ENCODE measurements around the gene IL27RA. TPM values are rescaled to one million over a fixed set of nuclear protein-coding genes. Genes with fewer than 3 reads are reported as not detected.
A peak's percentile ranks its signal among the peaks of the same experiment; 100 is the strongest.

IL27RA gene
- total RNA-seq, 1 donor from 2014 or later = 1.4 TPM

- DNase-seq (ENCODE audit: low spot score) (no peak), ATAC-seq (peak; percentile 11)
These were observed 50.5 kb downstream of the IL27RA start for GRCh38 chr19:14081797-14082674.

- DNase-seq (ENCODE audit: low spot score) (no peak), ATAC-seq (no peak)
These were observed 51.1 kb downstream of the IL27RA start for GRCh38 chr19:14082675-14082960.

GRCh38 chr19:14085309-14085995 is 53.9 kb downstream of the IL27RA start, which contains the start of gene C19orf67:
TSS of gene C19orf67 (minus strand) at chr19:14085783. CDS start at chr19:14085627, 156 bp downstream.
- ATAC-seq (no peak), DNase-seq (ENCODE audit: low spot score) (no peak)

GRCh38 chr19:14086098-14086497 is 54.5 kb downstream of the IL27RA start:
- no peak for DNase-seq (ENCODE audit: low spot score)
- no peak for ATAC-seq

- ATAC-seq (no peak), DNase-seq (ENCODE audit: low spot score) (no peak)
These were observed 57.3 kb downstream of the IL27RA start for GRCh38 chr19:14088634-14089411.

GRCh38 chr19:14089412-14089661 is 57.8 kb downstream of the IL27RA start:
- ATAC-seq (no peak), DNase-seq (ENCODE audit: low spot score) (no peak)

- peak; percentile 16 for ATAC-seq
- peak; percentile 62 for DNase-seq (ENCODE audit: low spot score)
These were observed 58.3 kb downstream of the IL27RA start for GRCh38 chr19:14089662-14090508.

- ATAC-seq (peak; percentile 72), DNase-seq (ENCODE audit: low spot score) (peak; percentile 90)
These were observed 59.0 kb downstream of the IL27RA start, which contains the start of gene SAMD1 for GRCh38 chr19:14090509-14091080. TSS of gene SAMD1 (minus strand) at chr19:14090751.

GRCh38 chr19:14091081-14091812 is 59.7 kb downstream of the IL27RA start:
- DNase-seq (ENCODE audit: low spot score) = peak; percentile 86
- ATAC-seq = peak; percentile 87

GRCh38 chr19:14091813-14092462 is 60.4 kb downstream of the IL27RA start:
- ATAC-seq (no peak), DNase-seq (ENCODE audit: low spot score) (no peak)

GRCh38 chr19:14093117-14093823 is 61.7 kb downstream of the IL27RA start:
- ATAC-seq (no peak), DNase-seq (ENCODE audit: low spot score) (no peak)

GRCh38 chr19:14094854-14095253 is 63.3 kb downstream of the IL27RA start:
- ATAC-seq (no peak), DNase-seq (ENCODE audit: low spot score) (no peak)

- ATAC-seq = peak; percentile 45
These were observed 64.9 kb downstream of the IL27RA start for GRCh38 chr19:14096272-14096992.

GRCh38 chr19:14097532-14098151 is 66.1 kb downstream of the IL27RA start:
- ATAC-seq = peak; percentile 62

More at GRCh38 chr19:14096272-14096992, 64.9 kb downstream of the IL27RA start:
- DNase-seq (ENCODE audit: low spot score) = no peak

GRCh38 chr19:14101003-14101545 is 69.5 kb downstream of the IL27RA start:
- ATAC-seq = no peak

More at GRCh38 chr19:14097532-14098151, 66.1 kb downstream of the IL27RA start:
- no peak for DNase-seq (ENCODE audit: low spot score)

GRCh38 chr19:14102102-14102696 is 70.6 kb downstream of the IL27RA start:
- DNase-seq (ENCODE audit: low spot score) (no peak), ATAC-seq (no peak)

More at GRCh38 chr19:14101003-14101545, 69.5 kb downstream of the IL27RA start:
- no peak for DNase-seq (ENCODE audit: low spot score)
